Dendritic cell treated with granulocyte-macrophage colony-stimulating factor and Interleukin-4, amounts not matched to agents 40 ng/mL and 50 ng/mL, for 4 days (primary cell): ENCODE data around the gene SLC37A1.

Source experiments
- H3K27ac Mint-ChIP-seq: one replicate; pipeline ENCODE4 v1.8.0; 2022; ENCODE audit warnings: mild to moderate bottlenecking, mixed read lengths
- H3K27me3 Mint-ChIP-seq: one replicate; pipeline ENCODE4 v1.8.0; 2022; ENCODE audit warnings: mild to moderate bottlenecking, mixed read lengths
- H3K36me3 Mint-ChIP-seq: one replicate; pipeline ENCODE4 v1.8.0; 2022; ENCODE audit warnings: low read depth, mixed read lengths
- H3K4me1 Mint-ChIP-seq: one replicate; pipeline ENCODE4 v1.8.0; 2022; ENCODE audit warnings: low read depth, mixed read lengths
- H3K4me3 Mint-ChIP-seq: one replicate; pipeline ENCODE4 v1.8.0; 2022; ENCODE audit warnings: mild to moderate bottlenecking, moderate library complexity, mixed read lengths
- H3K9me3 Mint-ChIP-seq: one replicate; pipeline ENCODE4 v1.8.0; 2022; ENCODE audit warnings: mixed read lengths
- intact Hi-C: fragments of 100-400 bp; cut with micrococcal nuclease; formaldehyde crosslinking; loops from one replicate; pipeline ENCODE4 v1.15.0; 2022

Gene SLC37A1

GRCh38 chr21:42597487-42598158 is 84.0 kb downstream of the SLC37A1 start:
- Mint-ChIP-seq H3K4me1 (no peaks in the 10 kb centered on the region), H3K36me3 (no peaks in the 10 kb centered on the region), H3K27ac (no peak overlapping the region), H3K9me3 (peaks cover 23% of the 10 kb centered on the region), H3K4me3 (no peak overlapping the region), H3K27me3 (peaks cover 9% of the 10 kb centered on the region)
- intact Hi-C loops, result no loop called here

- Mint-ChIP-seq H3K27me3 (peaks cover 6% of the 10 kb centered on the region), H3K9me3 (peaks cover 30% of the 10 kb centered on the region)
- intact Hi-C loops, result no loop called here
Measured at GRCh38 chr21:42598159-42598735, 84.6 kb downstream of the SLC37A1 start.

DNA sequence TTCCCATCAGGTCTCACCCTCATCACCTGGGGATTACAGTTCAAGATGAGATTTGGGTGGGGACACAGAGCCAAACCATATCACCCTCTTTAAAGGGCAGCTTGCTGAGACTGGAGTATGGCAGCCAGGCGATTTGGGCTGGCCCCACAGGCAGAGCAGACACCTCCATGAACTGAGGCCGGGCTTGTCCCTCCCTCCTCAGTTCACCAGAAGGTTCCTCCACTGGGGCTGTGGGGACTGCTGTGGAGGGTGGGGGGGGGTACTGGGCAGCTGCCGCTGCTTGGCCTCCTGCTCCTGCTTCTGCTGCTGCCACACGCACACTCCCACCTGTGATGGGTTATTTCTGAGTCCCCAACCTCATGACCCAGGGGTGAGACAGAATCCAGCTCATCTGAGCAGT is 85.8 kb downstream of the SLC37A1 start:
- H3K27ac Mint-ChIP-seq, result no peak overlapping the region
- peaks cover 41% of the 10 kb centered on the region for H3K9me3 Mint-ChIP-seq
- H3K27me3 Mint-ChIP-seq, result peaks cover 5% of the 10 kb centered on the region
- H3K36me3 Mint-ChIP-seq, result no peaks in the 10 kb centered on the region
- H3K4me3 Mint-ChIP-seq, result no peak overlapping the region
- H3K4me1 Mint-ChIP-seq, result no peaks in the 10 kb centered on the region
- intact Hi-C loops, result no loop called here

More at GRCh38 chr21:42598159-42598735, 84.6 kb downstream of the SLC37A1 start:
- no peaks in the 10 kb centered on the region for H3K36me3 Mint-ChIP-seq
- no peak overlapping the region for H3K27ac Mint-ChIP-seq
- no peak overlapping the region for H3K4me3 Mint-ChIP-seq
- no peaks in the 10 kb centered on the region for H3K4me1 Mint-ChIP-seq

- no peaks in the 10 kb centered on the region for H3K4me1 Mint-ChIP-seq
- peaks cover 46% of the 10 kb centered on the region for H3K9me3 Mint-ChIP-seq
- H3K36me3 Mint-ChIP-seq, result no peaks in the 10 kb centered on the region
- H3K4me3 Mint-ChIP-seq, result no peak overlapping the region
- H3K27ac Mint-ChIP-seq, result no peak overlapping the region
- H3K27me3 Mint-ChIP-seq, result peaks cover 5% of the 10 kb centered on the region
- intact Hi-C loops, result no loop called here
Measured at GRCh38 chr21:42599962-42600361, 86.3 kb downstream of the SLC37A1 start.

GRCh38 chr21:42601656-42602055 is 88.0 kb downstream of the SLC37A1 start:
- Mint-ChIP-seq H3K27ac (no peak overlapping the region), H3K27me3 (peaks cover 3% of the 10 kb centered on the region), H3K36me3 (no peaks in the 10 kb centered on the region), H3K4me3 (no peak overlapping the region), H3K4me1 (no peaks in the 10 kb centered on the region), H3K9me3 (peaks cover 63% of the 10 kb centered on the region)
- intact Hi-C loops, result no loop called here

DNA sequence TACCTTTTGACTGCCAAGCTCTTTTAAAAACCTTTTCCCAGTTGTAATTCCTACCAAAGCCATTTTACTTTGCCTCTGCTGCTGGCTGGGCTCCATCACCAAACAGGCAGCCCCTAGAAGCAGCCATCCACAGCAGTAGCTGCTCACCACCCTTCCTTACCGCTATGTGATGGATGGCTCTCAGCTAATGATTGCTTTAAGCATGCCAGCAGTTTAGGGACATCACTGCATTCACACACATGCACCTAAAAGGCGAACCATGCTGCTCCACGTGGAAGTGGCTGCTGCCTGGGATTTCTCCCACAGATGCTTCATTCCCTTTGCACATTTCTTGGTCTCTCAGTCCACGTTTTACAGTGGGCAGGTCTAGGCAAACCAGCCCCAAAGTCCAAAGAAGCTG is 93.5 kb downstream of the SLC37A1 start:
- peaks cover 52% of the 10 kb centered on the region for H3K9me3 Mint-ChIP-seq
- H3K36me3 Mint-ChIP-seq, result no peaks in the 10 kb centered on the region
- H3K4me1 Mint-ChIP-seq, result no peaks in the 10 kb centered on the region
- intact Hi-C loops, result no loop called here
- H3K27me3 Mint-ChIP-seq, result no peaks in the 10 kb centered on the region
- H3K27ac Mint-ChIP-seq, result no peak overlapping the region
- H3K4me3 Mint-ChIP-seq, result no peak overlapping the region

DNA sequence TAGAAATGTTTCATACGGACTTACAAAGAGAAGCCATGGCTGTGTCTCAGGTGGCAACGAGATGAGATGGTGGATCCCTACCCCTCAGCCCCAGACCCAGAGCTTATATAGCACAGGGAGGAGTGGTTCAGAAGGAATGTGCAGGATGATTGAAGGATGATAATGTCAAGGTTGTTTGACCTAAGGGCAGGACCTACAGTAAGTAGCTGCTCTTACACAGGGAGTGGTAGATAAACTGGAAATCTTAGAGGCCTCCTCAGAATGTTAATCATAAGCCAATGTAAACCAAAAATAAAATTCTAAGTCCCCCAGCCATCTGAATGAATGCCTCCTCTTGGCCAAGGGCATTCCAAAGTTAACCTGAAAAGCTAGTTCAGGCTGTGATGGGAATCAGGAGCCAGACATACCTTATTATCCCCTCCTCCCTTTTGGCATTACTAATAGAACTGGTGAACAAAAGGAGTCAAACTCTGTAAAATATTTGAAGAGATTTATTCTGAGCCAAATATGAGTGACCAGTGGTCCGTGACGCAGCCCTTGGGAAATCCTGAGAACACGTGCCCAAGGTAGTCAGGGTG is 94.0 kb downstream of the SLC37A1 start:
- H3K27ac Mint-ChIP-seq, result no peak overlapping the region

GRCh38 chr21:42608446-42608845 is 94.8 kb downstream of the SLC37A1 start:
- H3K4me3 Mint-ChIP-seq, result no peak overlapping the region
- no peak overlapping the region for H3K27ac Mint-ChIP-seq
- H3K4me1 Mint-ChIP-seq, result no peaks in the 10 kb centered on the region
- H3K27me3 Mint-ChIP-seq, result no peaks in the 10 kb centered on the region
- intact Hi-C loops, result no loop called here
- no peaks in the 10 kb centered on the region for H3K36me3 Mint-ChIP-seq
- peaks cover 43% of the 10 kb centered on the region for H3K9me3 Mint-ChIP-seq

More for the DNA sequence above, 94.0 kb downstream of the SLC37A1 start:
- H3K27me3 Mint-ChIP-seq, result no peaks in the 10 kb centered on the region
- H3K9me3 Mint-ChIP-seq, result peaks cover 51% of the 10 kb centered on the region
- H3K4me1 Mint-ChIP-seq, result no peaks in the 10 kb centered on the region
- no peak overlapping the region for H3K4me3 Mint-ChIP-seq
- no peaks in the 10 kb centered on the region for H3K36me3 Mint-ChIP-seq
- intact Hi-C loops, result no loop called here

DNA sequence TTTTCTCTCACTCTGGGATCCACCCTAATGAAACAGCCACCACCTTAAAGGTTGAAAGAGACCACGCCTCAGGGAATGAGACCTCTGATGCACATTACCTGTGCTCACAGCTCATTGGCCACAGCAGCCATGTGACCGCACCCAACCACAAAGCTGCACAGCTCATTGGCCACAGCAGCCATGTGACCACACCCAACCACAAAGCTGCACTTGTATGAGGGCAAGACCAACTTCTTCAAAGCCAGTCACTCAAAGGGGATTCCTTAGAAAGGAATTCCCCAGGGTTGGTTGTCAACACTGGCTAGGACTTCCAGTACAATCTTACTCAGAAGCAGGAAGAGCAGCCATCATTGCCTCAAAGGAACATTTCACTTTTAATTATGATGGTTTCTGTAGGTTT is 96.2 kb downstream of the SLC37A1 start:
- H3K4me1 Mint-ChIP-seq, result no peaks in the 10 kb centered on the region
- peaks cover 30% of the 10 kb centered on the region for H3K9me3 Mint-ChIP-seq
- H3K36me3 Mint-ChIP-seq, result no peaks in the 10 kb centered on the region
- H3K27ac Mint-ChIP-seq, result no peak overlapping the region
- no peak overlapping the region for H3K4me3 Mint-ChIP-seq
- no peaks in the 10 kb centered on the region for H3K27me3 Mint-ChIP-seq
- intact Hi-C loops, result no loop called here

- Mint-ChIP-seq H3K4me3 (no peak overlapping the region), H3K4me1 (no peaks in the 10 kb centered on the region)
- intact Hi-C loops, result no loop called here
Measured at GRCh38 chr21:42611852-42612251, 98.2 kb downstream of the SLC37A1 start.

DNA sequence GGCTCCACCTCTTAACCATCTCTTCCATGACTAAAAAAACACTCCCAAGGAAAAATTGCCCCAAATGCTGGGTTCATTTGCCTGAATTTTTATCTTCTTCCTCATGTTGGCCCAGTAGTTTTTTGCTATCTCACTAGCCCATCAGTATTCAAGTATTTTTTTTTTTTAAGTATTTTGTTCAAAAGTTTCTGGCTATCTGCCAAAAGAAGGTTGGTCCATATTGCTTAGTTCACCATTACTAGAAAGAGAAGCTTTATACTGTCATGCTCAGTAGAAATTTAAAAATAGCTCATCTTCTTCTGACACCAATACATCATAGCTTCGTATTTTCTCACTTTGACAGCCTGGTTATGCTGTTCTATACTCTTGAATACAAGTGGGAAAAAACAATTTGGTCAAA is 98.7 kb downstream of the SLC37A1 start:
- intact Hi-C loops, result no loop called here
- Mint-ChIP-seq H3K27ac (no peak overlapping the region), H3K36me3 (no peaks in the 10 kb centered on the region), H3K4me3 (no peak overlapping the region), H3K4me1 (no peaks in the 10 kb centered on the region), H3K9me3 (peaks cover 9% of the 10 kb centered on the region), H3K27me3 (no peaks in the 10 kb centered on the region)

More at GRCh38 chr21:42611852-42612251, 98.2 kb downstream of the SLC37A1 start:
- no peaks in the 10 kb centered on the region for H3K27me3 Mint-ChIP-seq
- peaks cover 9% of the 10 kb centered on the region for H3K9me3 Mint-ChIP-seq
- H3K27ac Mint-ChIP-seq, result no peak overlapping the region
- H3K36me3 Mint-ChIP-seq, result no peaks in the 10 kb centered on the region

DNA sequence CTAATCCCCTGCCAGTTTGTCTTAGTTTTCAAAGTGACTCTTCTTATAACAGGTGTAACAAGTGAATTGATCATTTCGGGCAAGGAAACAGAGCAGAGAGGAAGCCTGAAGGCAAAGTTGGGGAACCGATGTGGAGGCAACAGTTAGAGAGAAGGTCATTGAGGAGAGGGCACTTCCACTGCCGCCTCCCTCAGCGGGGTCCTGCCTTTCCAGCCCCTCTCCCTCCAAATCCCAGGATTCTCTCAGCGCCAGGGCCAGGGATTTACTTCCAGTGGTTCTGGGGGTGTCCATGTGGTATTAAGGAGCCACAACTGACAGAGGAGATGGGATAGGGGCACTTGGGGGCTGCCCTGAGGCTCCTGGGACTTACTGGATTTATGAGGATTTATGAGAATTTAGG is 100.1 kb downstream of the SLC37A1 start:
- Mint-ChIP-seq H3K4me1 (no peaks in the 10 kb centered on the region), H3K27me3 (peaks cover 5% of the 10 kb centered on the region), H3K4me3 (no peak overlapping the region), H3K27ac (no peak overlapping the region), H3K36me3 (no peaks in the 10 kb centered on the region), H3K9me3 (peaks cover 9% of the 10 kb centered on the region)
- intact Hi-C loops, result no loop called here

DNA sequence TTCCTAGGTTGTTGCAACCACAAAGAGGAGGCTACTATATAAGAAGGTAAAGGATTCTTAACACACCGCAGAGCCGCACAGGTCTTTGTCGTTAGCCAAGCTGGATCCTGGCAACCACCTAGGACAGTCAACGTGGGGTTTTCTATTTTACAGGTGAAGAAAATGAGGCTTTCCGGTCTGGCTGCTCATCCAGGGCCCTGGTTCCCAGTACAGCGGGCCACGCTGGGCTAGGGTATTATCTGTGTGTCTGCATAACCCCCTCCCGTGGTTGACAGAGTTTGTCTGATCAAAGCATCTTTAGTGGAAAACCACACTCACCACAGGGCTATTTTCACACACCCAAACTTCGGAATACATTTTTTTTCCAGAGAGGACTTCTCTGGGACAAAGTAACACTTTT is 100.7 kb downstream of the SLC37A1 start:
- H3K4me1 Mint-ChIP-seq, result no peaks in the 10 kb centered on the region
- H3K9me3 Mint-ChIP-seq, result peaks cover 7% of the 10 kb centered on the region
- H3K27me3 Mint-ChIP-seq, result peaks cover 5% of the 10 kb centered on the region
- H3K27ac Mint-ChIP-seq, result no peak overlapping the region
- intact Hi-C loops, result no loop called here
- H3K36me3 Mint-ChIP-seq, result no peaks in the 10 kb centered on the region
- no peak overlapping the region for H3K4me3 Mint-ChIP-seq

- peaks cover 5% of the 10 kb centered on the region for H3K27me3 Mint-ChIP-seq
- H3K4me3 Mint-ChIP-seq, result no peak overlapping the region
- H3K9me3 Mint-ChIP-seq, result peaks cover 2% of the 10 kb centered on the region
- intact Hi-C loops, result no loop called here
- H3K27ac Mint-ChIP-seq, result no peak overlapping the region
- H3K4me1 Mint-ChIP-seq, result no peaks in the 10 kb centered on the region
- no peaks in the 10 kb centered on the region for H3K36me3 Mint-ChIP-seq
Measured at GRCh38 chr21:42614811-42615351, 101.2 kb downstream of the SLC37A1 start.
